ENCODE measurements around the gene RFTN1.

The RFTN1 gene

DNA sequence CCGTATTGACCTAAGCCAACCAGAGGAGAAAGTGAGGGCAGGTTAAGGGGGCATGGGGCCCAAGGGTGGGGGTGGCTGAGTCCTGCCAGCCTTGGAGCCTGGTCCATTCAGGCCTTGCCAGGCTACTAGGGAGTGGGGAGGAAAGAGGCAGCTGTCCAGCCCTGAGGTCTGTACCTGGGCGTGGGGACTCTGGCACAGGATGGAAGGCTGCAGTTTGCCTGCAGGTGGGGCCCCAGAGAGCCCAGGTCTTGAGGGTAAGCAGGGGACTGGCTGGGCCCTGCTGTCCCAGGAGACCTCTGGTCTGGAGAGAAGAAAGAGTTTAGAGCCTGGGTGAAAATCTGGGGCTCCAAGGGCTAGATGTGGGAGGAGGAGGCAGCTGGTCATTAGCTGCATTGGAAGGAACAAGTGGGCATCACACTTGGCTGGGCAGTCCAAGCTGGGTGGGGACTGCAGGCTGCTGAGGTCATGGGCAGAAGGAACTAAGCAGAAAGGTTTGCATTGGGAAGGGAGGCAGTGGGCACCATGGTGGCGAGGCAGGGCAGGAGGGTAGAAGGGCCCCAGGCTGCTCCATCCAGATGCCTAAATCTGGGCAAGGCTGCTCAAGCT, 140.1 kb downstream of the RFTN1 start:
- no peak for DNase-seq

- no peak for DNase-seq
These were observed 140.9 kb downstream of the RFTN1 start for GRCh38 chr3:16372362-16373292.

- DNase-seq: no peak
These were observed 142.4 kb downstream of the RFTN1 start for GRCh38 chr3:16370872-16371740.

DNA sequence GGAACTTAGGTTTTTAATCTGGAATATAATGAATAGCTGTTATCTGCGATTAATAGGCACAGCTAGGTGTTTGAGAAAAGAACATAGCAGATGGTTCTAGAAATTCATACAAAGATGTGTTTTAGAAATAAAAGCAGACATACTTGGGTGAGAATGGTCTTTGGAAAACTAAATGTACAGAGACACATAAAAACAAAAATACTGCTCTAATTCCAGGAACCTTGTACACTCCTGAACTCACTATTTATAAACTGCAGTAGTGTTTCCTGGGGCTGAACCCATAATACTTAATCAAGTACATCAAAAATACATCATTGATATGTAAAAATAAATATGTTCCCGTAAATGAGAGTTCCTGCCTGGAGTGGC, 143.0 kb downstream of the RFTN1 start:
- DNase-seq: no peak

DNA sequence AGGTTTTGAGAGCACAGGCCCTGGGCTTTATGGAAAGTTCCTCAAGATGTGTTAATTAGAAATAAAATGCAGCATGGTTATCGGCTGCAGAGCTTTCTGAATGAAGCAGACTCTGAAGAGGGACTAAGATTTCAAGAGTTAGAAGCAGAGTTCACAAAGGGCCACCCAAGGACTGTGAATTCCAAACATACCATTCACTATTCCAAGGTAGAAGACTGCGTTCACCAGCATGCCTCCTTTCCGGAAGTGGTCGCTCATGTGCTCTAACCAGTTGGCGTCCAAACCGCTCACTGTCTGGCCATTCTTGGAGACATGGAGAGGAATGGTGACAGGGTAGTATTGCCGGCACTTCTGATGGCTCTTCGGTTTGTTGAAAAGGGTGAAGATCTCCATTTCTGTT, 143.6 kb downstream of the RFTN1 start:
- DNase-seq: no peak

- no peak for DNase-seq
These were observed 144.2 kb downstream of the RFTN1 start for GRCh38 chr3:16369276-16369675.

- no peak for DNase-seq
These were observed 146.9 kb downstream of the RFTN1 start for GRCh38 chr3:16366581-16366980.

DNA sequence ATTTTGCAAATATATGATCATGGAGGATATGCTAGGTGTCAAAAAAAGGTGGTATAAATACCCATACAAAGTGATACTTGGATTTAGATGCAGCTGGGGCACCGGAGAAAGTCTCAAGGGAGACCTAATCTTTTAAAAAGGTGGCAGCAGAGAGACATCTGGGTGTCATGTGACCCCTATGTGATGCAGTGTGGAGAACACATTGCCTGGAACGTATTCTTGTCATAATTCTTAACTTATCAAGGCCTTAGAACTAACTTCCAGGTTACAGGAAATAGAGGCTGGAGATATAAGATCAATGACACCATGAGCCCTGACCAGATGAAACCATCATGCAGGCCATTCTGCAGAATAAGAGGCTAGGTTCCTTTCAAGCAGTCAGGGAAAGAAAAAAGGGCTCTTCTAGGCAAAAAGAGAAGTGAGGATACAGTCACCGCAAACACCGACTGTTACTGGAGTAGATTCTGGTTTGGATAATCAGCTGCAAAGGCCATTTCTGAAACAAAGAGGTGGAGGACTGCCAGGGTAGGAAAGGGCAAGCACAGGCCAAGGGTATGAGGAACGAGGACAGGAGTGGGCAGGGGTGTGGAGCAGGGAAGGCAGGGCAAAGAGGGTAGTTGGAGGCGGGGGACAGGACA, 147.9 kb downstream of the RFTN1 start:
- no peak for DNase-seq

GRCh38 chr3:16364963-16365362, 148.5 kb downstream of the RFTN1 start:
- no peak for DNase-seq

DNA sequence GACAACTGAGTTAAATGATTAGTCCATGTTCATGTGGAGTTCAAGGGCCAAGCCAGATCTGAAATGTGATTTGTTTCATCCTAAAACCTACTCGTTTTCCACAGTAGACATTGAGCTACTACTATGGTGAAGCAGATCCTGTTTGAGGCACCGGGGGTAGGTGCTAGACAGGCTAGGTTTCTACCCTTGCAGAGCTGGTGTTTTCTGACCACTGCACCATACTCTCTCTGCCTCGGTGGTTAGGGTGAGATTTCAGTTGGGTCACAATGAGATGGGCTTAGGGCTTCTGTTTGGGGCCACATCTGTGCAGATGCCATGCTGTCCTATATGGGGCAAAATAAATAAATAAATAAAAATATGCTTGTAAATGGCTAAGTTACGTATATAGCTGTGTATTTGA, 149.2 kb downstream of the RFTN1 start:
- no peak for DNase-seq

DNA sequence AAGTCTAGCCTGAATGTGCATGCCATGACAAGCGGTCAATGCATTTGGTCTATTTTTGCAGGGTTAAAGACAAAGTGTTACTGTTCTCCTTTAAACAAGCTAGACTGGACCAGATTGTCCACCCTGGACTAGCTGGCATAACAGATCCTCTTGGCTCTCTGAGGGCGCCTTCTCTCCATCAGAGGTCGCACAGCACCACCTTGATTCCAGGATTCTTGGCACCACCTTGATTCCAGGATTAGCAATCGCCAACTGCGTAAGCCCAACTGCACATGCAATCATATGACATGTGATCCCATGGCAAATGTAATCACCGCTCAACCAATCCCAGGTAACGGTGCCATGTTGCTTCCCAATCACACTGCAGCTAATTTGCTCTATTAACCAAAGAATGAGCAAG, 149.9 kb downstream of the RFTN1 start:
- DNase-seq: no peak

DNA sequence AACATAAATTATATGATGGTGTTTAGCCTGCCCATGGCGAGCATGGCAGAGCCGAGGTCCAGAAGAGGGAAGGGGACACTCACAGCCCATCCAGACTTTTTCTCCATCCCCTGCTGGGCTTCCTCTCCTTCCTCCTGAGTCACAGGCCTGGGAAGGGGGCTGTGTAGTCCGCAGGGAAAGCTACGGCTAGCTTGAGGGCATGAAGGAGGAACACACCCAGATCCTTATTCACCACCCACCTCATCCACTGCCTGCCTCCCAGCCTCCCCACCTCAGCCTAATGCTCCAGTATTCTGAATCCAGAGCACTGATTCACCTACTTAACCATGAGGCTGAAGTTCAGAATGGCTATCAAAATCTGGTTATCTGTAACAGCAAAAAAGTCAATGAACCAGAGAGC, 150.7 kb downstream of the RFTN1 start:
- DNase-seq: no peak

- no peak for DNase-seq
These were observed 152.4 kb downstream of the RFTN1 start for GRCh38 chr3:16361087-16361486.

DNA sequence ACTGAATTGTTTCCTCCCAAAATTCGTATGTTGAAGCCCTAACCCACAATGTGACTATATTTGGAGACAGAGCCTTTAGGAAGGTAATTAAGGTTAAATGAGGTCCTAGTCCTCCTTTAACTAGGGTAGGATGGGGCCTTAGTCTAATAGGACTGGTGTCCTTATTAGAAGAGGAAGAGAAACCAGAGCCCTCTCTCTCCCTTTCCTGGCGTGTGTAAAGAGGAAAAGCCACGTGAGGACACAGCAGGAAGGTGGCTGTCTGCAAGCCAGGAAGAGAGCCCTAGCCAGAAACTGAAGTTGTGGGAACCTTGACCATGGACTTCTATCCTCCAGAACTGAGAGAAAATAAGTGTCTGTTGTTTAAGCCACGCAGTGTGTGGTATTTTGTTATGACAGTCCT, 154.2 kb downstream of the RFTN1 start:
- no peak for DNase-seq

DNA sequence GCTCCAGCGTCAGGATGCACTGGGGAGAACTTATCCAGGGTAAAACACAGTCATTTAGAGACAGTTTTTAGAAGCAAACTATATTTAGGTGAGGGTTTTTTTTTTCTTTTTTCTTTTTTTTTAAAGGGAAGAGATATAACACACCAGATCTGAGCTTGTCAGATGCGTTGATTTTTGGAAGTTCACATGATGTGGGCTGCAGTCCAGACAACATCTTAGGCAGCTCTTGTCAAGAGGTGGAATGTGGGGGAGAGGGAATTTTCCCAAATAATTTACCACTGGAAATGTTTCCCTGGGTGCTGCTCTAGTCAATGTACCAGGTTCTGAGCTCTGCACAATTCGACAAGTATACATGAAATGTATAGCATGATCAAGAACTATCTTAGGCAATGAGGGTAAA, 155.2 kb downstream of the RFTN1 start:
- no peak for DNase-seq

DNA sequence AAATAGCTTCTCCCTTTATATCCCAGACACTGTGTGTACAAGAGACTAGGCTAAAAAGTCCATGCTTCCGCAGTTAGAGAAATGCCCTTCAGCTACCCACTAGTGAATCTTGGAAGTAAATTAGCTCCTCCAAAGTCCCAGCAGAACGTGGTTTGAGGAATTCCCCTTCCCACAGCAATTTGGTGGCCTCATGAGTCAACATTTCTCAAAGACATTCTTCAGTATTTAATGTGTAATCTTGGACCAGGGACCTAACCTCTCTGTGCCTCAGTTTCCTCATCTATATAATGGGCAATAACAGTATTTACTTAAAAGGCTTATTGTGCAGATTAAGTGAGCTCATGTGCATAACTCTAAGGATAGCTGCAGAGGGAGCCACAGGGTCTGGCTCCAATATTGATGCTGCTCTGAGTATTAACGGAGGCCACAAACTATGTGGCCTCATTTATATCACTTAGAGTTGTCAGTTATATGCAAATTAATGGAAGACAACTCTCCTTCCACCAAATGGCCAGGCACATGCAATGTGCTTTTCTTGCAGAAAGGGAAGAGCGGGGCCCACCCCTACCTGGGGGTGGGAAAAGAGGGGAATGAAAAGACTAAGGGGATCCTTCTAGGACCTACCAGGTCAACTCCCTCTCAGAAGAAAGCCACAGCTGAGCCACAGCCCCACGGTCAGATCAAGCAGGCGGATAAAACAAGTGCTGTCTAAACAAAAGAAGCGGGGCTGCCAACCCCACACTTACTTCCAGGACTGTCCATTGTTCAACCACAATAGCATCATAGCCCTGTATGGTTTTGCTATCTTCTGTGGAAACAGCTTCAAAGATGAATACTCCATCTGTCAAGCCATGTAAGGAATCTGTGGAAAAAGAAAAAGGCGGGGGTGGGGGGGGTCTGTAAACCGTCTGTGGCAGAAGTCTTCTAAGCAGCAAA, 156.0 kb downstream of the RFTN1 start:
- DNase-seq: no peak

DNA sequence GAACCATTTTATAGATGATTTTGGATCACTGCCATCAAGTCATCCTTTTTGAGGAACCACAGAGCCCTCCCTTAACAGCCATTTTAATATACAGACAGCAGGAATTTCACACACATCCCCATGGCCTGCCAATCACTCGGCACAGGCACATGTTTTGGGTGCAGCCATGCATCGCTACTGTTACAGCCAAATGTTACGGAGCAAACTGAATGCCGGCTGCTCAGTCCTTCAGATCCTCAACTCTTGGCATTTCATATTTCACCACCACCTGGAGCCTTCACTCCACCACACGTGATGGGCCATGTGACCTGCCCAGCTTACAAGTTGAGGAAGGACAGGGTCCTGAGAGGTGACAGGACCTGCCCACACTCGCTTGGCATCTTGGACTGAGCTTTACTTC, 157.7 kb downstream of the RFTN1 start:
- DNase-seq: no peak

DNA sequence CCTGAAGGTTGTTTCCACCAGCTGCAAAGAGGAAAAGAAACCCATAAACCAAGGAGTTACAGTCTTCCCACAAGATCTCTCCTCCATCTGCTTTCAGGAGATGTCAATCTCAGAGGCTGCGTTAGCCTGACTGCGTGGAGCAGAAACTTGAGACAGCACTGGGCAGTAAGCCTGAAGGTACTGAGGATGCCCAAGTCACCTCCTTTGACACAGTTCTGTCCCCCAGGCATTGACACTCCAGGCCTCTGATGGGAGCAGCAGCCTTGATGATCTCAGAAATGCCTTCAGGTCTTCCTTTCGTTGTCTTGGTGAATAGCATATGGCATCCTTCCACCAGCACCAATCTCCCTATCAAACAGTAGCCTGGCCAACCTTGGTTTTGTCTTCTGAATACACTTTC, 159.2 kb downstream of the RFTN1 start:
- no peak for DNase-seq

- no peak for DNase-seq
These were observed 161.1 kb downstream of the RFTN1 start for GRCh38 chr3:16352428-16352827.

DNA sequence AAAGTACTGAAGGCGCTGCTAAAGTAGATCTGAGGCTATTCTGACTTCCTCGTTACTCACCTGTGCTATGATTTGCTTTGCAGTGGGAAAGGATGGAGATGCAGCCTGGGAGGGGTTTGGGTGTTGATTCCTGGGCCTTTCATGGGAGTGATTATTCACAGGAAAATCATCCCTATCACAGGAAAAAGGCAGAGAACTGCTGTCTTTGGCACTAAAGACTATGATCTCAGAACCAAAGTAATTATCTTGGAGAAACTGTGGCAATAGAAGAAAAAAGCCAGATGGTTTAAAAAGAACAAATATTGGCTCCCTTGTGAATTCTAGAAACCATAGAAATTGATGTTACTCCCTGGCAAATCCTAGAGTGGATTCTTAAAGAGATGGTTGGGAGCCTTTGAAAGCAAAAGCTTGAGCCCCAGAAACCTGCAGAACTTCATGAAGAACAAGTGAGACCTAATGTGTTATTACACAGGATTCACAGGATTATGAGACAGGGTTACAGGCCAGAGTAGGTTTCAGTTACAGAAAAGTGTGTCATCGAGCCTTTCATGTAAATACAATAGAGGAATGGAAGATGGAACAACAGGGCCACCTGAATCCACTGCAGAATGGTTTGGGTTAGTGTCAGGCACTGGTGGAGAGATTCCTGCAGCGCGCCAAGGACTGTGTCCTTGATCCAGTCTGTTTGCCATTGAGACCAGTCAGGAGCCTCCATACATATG, 162.7 kb downstream of the RFTN1 start:
- DNase-seq: no peak

DNA sequence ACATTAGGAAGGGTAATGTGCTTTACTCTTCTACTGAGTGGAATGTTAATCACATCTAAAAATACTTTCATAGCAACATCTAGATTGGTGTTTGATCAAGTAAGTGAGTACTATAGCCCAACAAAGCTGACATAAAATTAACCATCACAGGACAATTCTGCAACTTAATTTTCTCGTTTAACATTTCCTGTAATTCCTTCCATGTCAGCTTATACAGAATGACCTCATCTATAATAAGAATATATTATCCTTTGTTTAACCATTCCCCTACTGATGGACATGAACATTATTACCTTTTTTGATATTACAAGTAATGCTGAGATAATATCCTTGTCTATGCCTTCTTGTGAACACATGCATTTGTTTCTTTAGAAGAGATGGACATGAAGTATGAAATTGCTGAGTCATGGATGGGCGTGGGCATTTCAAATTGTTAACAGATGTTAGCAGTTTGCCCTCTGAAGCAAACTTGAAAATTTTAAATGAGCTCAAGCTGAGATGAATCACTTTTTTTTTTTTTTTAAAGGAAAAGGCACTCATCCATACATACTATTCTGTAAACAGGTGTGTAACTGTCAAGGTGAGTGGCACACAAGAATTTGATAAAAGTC, 163.4 kb downstream of the RFTN1 start:
- no peak for DNase-seq
